Measurements from ENCODE around the gene ERBB3.
A peak's percentile ranks its signal among the peaks of the same experiment; 100 is the strongest.
"Not testable (repeated sequence)": the region's sequence is repeated elsewhere in the genome, so short reads cannot be mapped to it uniquely, and the experiment has no call there.

ERBB3 gene

GRCh38 chr12:56114084-56114483 lies 34.1 kb downstream of the ERBB3 start:
- TF ChIP-seq CTCF (IDR thresholded peaks at IDR 0.05) = no peak
- H3K4me3 Mint-ChIP-seq = no peak overlapping the region
- peaks cover 10% of the 10 kb centered on the region for H3K27me3 Mint-ChIP-seq (ENCODE audit: low read depth, poor library complexity)
- H3K9me3 Mint-ChIP-seq = no peaks in the 10 kb centered on the region
- H3K36me3 Mint-ChIP-seq (ENCODE audit: low read depth) = peaks cover 63% of the 10 kb centered on the region
- H3K27ac Mint-ChIP-seq = peak overlapping the region; percentile 4
- peaks cover 16% of the 10 kb centered on the region for H3K4me1 Mint-ChIP-seq
- DNase-seq = no peak

- H3K4me3 Mint-ChIP-seq = peak overlapping the region; percentile 98
- H3K9me3 Mint-ChIP-seq = no peaks in the 10 kb centered on the region
- peaks cover 28% of the 10 kb centered on the region for H3K4me1 Mint-ChIP-seq
- peaks cover 10% of the 10 kb centered on the region for H3K27me3 Mint-ChIP-seq (ENCODE audit: low read depth, poor library complexity)
- TF ChIP-seq CTCF (IDR thresholded peaks at IDR 0.05) = no peak
- no peak overlapping the region for H3K27ac Mint-ChIP-seq
- H3K36me3 Mint-ChIP-seq (ENCODE audit: low read depth) = peaks cover 54% of the 10 kb centered on the region
- DNase-seq = no peak
Observed at GRCh38 chr12:56115329-56115728, 35.4 kb downstream of the ERBB3 start.

GRCh38 chr12:56116267-56117081 lies 36.5 kb downstream of the ERBB3 start, which contains the start of gene RPL41:
Gene RPL41, plus strand, starts transcription at chr12:56116633.
- H3K4me1 Mint-ChIP-seq = peaks cover 40% of the 10 kb centered on the region
- peak; percentile 94 for DNase-seq
- no peaks in the 10 kb centered on the region for H3K9me3 Mint-ChIP-seq
- peaks cover 53% of the 10 kb centered on the region for H3K36me3 Mint-ChIP-seq (ENCODE audit: low read depth)
- TF ChIP-seq CTCF (IDR thresholded peaks at IDR 0.05) = no peak
- H3K27ac Mint-ChIP-seq = peak within 1 kb of the TSS; percentile 100
- peak within 1 kb of the TSS; percentile 98 for H3K4me3 Mint-ChIP-seq
- H3K27me3 Mint-ChIP-seq (ENCODE audit: low read depth, poor library complexity) = peaks cover 7% of the 10 kb centered on the region

- Mint-ChIP-seq H3K36me3 (ENCODE audit: low read depth) (peaks cover 49% of the 10 kb centered on the region), H3K27ac (peak overlapping the region; percentile 100), H3K4me3 (peak overlapping the region; percentile 98), H3K4me1 (peaks cover 47% of the 10 kb centered on the region)
- not testable (repeated sequence) for H3K27me3 Mint-ChIP-seq (ENCODE audit: low read depth, poor library complexity); DNase-seq; H3K9me3 Mint-ChIP-seq
Observed at GRCh38 chr12:56117082-56117706, 37.2 kb downstream of the ERBB3 start.

- peaks cover 7% of the 10 kb centered on the region for H3K27me3 Mint-ChIP-seq (ENCODE audit: low read depth, poor library complexity)
- TF ChIP-seq CTCF (IDR thresholded peaks at IDR 0.05) = peak; percentile 20
- H3K9me3 Mint-ChIP-seq = no peaks in the 10 kb centered on the region
- H3K36me3 Mint-ChIP-seq (ENCODE audit: low read depth) = peaks cover 41% of the 10 kb centered on the region
- H3K4me1 Mint-ChIP-seq = peaks cover 55% of the 10 kb centered on the region
- H3K27ac Mint-ChIP-seq = peak within 1 kb of the TSS; percentile 100
- H3K4me3 Mint-ChIP-seq = peak within 1 kb of the TSS; percentile 98
- DNase-seq = peak; percentile 94
Observed at GRCh38 chr12:56117778-56118687, 38.1 kb downstream of the ERBB3 start, which contains the start of gene ZC3H10. Gene ZC3H10, plus strand, starts transcription at chr12:56118266. Its CDS starts 2,297 bp downstream, at chr12:56120563.

Data from nephron progenitor cell (in vitro differentiated cells).